Kidney (tissue), 14 donors: ENCODE measurements around the gene NCS1. TPM values are rescaled to one million over a fixed set of nuclear protein-coding genes. Genes with fewer than 3 reads are reported as not detected.

Experiments used
- DNase-seq, 5 donors: peaks; one replicate each; pipeline ENCODE4 v3.0.0-alpha.2; 2013 to 2020
- FAIRE-seq: peaks from 2 replicates; lab custom pipeline; 2012; peaks lifted over from hg19 to GRCh38; lab: Jason Lieb, UNC
- H3K27ac ChIP-seq, 2 donors: one replicate each; pipeline ENCODE4 v1.7.0; 2013; ENCODE audit warnings: low read depth in 2 of 2, low read length in 2 of 2, inconsistent platforms in 1 of 2
- H3K27me3 ChIP-seq: one replicate; pipeline ENCODE4 v1.7.1; 2013; ENCODE audit warnings: low read length, inconsistent platforms; ENCODE audit not compliant: control insufficient read depth, insufficient read depth
- H3K36me3 ChIP-seq, 3 donors: one replicate each; pipeline versions ENCODE4 v1.7.0 to v1.7.1; 2013; ENCODE audit warnings: low read length in 3 of 3, control low read depth in 1 of 3, inconsistent platforms in 1 of 3; ENCODE audit not compliant: insufficient read depth in 3 of 3, control insufficient read depth in 2 of 3
- H3K4me1 ChIP-seq, 3 donors: one replicate each; pipeline versions ENCODE4 v1.7.0 to v1.7.1; 2013; ENCODE audit warnings: low read length in 3 of 3, inconsistent platforms in 1 of 3, low read depth in 1 of 3; ENCODE audit not compliant: control insufficient read depth in 2 of 3, insufficient read depth in 2 of 3
- H3K4me3 ChIP-seq, 3 donors: one replicate each; pipeline versions ENCODE4 v1.7.0 to v1.8.1; 2013; ENCODE audit warnings: low read length in 3 of 3, control low read depth in 1 of 3, inconsistent platforms in 1 of 3
- H3K9ac ChIP-seq, 3 donors: one replicate each; pipeline versions ENCODE4 v1.7.0 to v1.7.1; 2013; ENCODE audit warnings: low read length in 3 of 3, control low read depth in 1 of 3, inconsistent platforms in 1 of 3
- H3K9me3 ChIP-seq, 3 donors: one replicate each; pipeline versions ENCODE4 v1.7.0 to v1.7.1; 2013; ENCODE audit warnings: low read length in 3 of 3, control low read depth in 1 of 3, inconsistent platforms in 1 of 3; ENCODE audit not compliant: control insufficient read depth in 2 of 3, insufficient read depth in 1 of 3
- CTCF ChIP-seq: IDR thresholded peaks from 3 replicates; pipeline ENCODE4 v1.5.1; 2012; ENCODE audit warnings: mild to moderate bottlenecking, moderate library complexity, borderline replicate concordance; ENCODE audit not compliant: insufficient read depth; ENCODE audit errors: extremely low read depth
- intact Hi-C: fragments of 100-400 bp; cut with DNase I; formaldehyde crosslinking; loops from one replicate; pipeline ENCODE4 v1.11.1; 2022
- polyA plus RNA-seq: library from polyadenylated mRNA; stranded (reverse); fragments of 350-450 nt; fragmentation: Illumina TruSeq; extraction: RNeasy Lipid Tissue Mini Kit (QIAGEN cat#74804); gene quantifications from one replicate; pipeline ENCODE4 v1.2.3, GENCODE V29; 2014; ENCODE audit warnings: low read depth, low replicate concordance; ENCODE audit not compliant: insufficient read depth
- total RNA-seq: library from RNA; stranded (reverse); fragmentation: NEBNext Ultra II Directional; extraction: Animal tissue kit (Norgen Biotek cat#: 25700); gene quantifications from one replicate; pipeline ENCODE4 v1.2.1, GENCODE V29; 2021
- donor health status: control.
- donor health status: control.
- donor health status: control.
- donor health status: control.
- donor health status: control.
- donor health status: DM: yes; HTN: yes; CAD: no.
- donor health status: Normal renal cell carcinoma (clear cell type).

NCS1 gene
- total and polyA plus RNA-seq, 2 donors from 2014 or later: 27.7 to 37.4 TPM

GRCh38 chr9:130124085-130124860, 47.9 kb upstream of the NCS1 start:
- Histone ChIP-seq H3K27ac (no peak overlapping the region), H3K9me3 (no peaks in the 10 kb centered on the region), H3K4me3 (no peak overlapping the region), H3K36me3 (peaks cover 0 to 20% (median 5%) of the 10 kb centered on the region in 3 donors), H3K4me1 (peaks cover 0 to 18% (median 16%) of the 10 kb centered on the region in 3 donors), H3K27me3 (no peaks in the 10 kb centered on the region), H3K9ac (no peak overlapping the region)
- TF ChIP-seq CTCF: no peak
- DNase-seq: peak in 3 of 5 donors; percentile 52 to 67 (median 66)
- FAIRE-seq: no peak
- intact Hi-C loops: no loop called here

GRCh38 chr9:130126721-130127433, 45.3 kb upstream of the NCS1 start:
- no peak overlapping the region for H3K4me3 ChIP-seq
- intact Hi-C loops: no loop called here
- H3K9ac ChIP-seq: peak overlapping the region in 1 of 3 donors; percentile 31
- H3K36me3 ChIP-seq: peaks cover 0 to 21% (median 5%) of the 10 kb centered on the region in 3 donors
- peaks cover 0 to 19% (median 18%) of the 10 kb centered on the region in 3 donors for H3K4me1 ChIP-seq
- no peaks in the 10 kb centered on the region for H3K27me3 ChIP-seq
- no peak for DNase-seq
- no peak for FAIRE-seq
- TF ChIP-seq CTCF: no peak
- H3K9me3 ChIP-seq: no peaks in the 10 kb centered on the region
- H3K27ac ChIP-seq: peak overlapping the region in 1 of 2 donors; percentile 1

GRCh38 chr9:130128251-130128650, 44.0 kb upstream of the NCS1 start:
- intact Hi-C loops: no loop called here
- TF ChIP-seq CTCF: no peak
- Histone ChIP-seq H3K9ac (no peak overlapping the region), H3K36me3 (peaks cover 0 to 21% (median 5%) of the 10 kb centered on the region in 3 donors), H3K9me3 (no peaks in the 10 kb centered on the region), H3K27ac (peak overlapping the region; percentile 37 to 65), H3K27me3 (no peaks in the 10 kb centered on the region), H3K4me1 (peaks cover 0 to 19% (median 18%) of the 10 kb centered on the region in 3 donors), H3K4me3 (no peak overlapping the region)
- peak in 1 of 5 donors; percentile 58 for DNase-seq
- FAIRE-seq: no peak
